Medulla oblongata (tissue), 1 donor: ENCODE measurements around the gene TMEM117.
"Not testable (repeated sequence)": the region's sequence is repeated elsewhere in the genome, so short reads cannot be mapped to it uniquely, and the experiment has no call there.

Experiments
- DNase-seq: peaks from one replicate; pipeline ENCODE4 v3.0.0-alpha.2; 2015; ENCODE audit errors: extremely low spot score

Gene TMEM117

DNA sequence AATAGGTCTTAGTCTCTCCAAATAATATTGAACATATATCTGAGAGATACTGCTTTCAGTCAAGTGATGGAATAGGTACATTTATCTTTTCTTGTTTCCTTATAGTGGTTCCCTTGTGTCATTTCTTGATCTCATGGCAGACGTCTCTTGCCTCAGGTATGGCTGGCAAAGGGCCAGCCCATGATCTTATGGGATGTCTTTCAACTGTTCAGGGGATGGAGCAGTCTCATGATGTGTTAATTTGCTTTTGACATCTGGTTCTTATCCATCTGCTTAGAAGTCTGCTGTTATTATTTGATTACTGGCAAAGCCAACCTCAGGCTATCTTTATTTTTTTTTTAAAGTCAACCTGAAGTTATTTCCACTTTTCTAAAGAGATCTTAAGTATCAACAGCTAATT is 262.9 kb downstream of the TMEM117 start:
- DNase-seq = no peak

DNA sequence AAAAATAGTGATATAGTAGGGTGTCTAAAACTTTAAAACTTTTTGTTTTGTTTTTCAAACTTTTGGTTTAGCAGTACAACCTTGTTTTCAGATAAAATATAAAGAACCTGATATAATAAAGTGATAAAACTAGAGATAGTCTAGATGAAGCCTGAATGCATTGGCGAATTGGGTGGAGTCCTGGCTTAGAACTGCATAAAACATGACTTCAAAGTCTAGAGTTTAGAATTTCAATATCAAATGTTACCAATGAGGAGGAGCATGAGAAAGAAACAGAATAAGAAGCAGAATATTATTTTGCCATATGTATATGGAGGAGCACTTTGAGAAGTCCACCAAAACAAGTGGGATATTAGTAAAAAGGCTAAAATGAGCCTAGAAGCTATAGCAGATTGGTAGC is 263.6 kb downstream of the TMEM117 start:
- no peak for DNase-seq

DNA sequence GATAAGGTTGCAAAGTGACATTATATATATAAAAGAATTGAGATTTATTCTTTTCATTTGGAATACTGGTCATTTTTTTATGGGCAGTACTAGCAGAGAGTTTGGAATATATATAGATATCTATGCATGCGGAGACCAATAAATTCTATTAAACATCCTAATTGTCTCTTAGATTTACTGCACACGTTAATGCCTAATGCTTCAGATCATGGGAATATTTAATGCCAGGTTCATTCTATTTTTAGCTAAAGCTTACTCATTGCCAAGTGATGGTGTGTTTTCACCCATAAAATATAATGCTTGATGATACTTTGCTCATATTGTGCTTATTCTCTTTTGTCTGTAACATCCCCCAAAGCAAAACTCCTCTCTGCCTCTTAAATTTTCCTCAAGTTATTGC is 264.4 kb downstream of the TMEM117 start:
- DNase-seq = no peak

DNA sequence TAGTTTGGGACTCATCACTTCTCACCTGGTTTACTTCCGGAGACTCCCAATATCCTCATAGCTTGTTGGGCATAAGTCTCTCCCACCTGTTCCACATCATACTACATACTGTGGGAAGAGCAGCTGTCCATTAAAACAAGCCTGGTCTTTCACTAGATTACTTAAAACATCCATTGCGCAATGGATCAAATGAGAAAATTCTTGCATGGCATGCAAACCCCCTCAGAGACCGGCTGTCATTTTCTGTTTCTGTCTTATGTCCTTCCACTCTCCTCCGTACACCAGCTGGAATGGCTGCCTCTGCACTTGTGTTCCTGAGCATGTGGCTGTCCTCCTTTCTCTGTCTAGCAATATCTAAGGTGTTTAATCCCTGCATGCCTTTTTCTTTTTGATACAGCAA is 265.6 kb downstream of the TMEM117 start:
- DNase-seq = no peak

DNA sequence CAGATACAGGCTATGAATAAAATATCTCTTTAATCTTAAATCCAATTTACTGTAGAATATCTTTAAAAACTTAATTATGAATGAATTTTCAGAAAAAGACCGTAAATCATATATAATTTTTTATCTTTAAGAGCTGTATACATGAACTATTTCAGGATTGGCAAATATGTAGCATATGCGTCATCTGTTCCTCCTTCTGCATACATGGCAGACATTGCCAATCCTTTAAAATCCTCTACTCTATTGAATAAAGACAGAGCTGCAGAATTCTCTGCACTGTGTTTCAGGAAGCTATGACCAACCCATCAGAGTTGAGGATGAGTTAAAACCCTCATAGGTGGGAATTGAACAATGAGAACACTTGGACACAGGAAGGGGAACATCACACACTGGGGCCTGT is 279.0 kb downstream of the TMEM117 start:
- DNase-seq = no peak

DNA sequence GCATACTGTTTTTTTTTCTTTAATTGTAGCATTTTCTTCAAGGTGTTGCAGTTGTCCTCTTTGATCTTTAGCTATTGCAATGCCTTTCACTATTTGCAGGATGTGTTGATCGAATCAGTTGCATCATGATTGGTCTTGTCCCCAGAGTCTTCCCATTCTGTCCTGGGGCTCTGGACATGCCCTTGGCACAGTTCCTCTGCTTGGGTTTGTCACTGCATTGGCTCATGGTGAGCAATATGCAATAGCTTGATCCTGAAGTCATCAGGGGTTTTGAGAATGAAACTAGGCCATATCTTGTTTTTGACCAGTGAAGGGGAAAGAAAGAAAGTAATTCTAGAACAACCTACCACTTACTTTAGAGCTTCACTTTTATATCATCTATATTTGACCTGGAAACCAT is 281.5 kb downstream of the TMEM117 start:
- DNase-seq = no peak

DNA sequence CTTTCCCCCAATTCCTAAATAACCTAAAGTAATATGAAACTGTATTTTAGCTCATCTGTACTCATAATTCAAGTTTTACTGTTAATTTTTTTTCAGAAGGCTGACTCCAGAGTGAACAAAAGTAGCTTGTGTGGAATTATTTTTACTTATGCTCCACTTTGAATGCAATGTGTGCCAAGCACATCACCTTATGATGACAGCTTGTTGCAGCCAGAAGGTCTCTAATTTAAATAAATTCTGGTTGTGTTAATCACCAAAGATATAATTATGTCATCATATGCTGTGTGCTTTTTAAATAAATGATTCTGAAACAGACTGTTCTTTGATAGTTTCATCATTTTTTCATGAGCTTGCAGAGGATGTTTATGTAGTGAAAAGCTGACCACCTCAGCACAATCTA is 283.1 kb downstream of the TMEM117 start:
- no peak for DNase-seq

DNA sequence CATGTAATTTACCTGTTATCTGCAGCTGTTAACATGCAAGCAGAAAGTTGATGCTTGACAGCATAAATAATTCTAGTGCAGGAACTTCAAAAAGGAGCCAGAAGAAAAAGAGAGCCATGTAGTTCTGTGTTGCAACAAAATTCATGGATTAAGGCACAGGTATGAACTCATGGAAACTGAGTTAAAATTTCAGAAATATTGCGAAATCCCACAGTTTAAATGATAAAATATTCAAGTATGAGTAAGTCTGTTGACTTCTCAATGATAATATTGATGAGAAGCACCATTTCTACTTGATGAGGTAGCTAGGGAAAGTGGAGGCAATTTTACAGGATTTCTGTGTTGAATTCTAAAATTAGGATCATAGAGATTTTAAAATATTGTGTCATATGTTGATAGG is 290.9 kb downstream of the TMEM117 start:
- no peak for DNase-seq

DNA sequence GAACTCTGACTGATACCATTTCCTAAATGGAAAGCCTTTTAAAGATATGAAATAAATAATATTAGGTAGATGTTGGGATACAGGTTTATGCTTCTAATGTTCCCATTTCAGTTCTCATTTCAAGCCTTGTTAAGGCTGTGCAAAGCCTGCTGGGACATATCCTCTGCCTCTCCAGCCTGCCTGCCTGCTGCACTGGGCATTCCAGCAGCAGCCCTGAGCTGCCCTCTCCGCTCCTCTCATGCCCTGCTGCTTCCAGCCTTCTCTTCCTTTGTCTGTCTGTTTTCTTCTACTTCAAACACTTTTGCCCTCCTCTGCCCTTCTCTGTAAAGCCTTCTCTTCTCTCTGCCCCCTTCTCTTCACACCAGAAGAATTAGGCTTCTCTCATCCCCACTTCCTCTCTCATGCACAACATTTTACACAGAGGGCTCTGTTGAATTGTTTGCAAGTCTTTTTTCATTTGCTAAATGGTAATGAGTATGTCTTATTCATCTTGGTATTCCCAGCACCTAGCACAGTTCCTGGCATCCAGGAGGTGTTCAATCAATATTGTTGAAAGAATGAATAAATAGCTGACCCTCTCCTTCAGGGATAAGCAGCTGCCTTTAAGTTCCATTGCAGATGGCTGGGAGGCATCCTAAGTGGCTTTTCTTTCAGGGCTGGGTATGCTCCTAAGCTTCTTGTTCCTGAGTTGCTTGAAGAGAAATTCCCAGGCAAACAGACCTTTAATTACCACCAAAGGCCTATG is 292.3 kb downstream of the TMEM117 start:
- peak; percentile 12 for DNase-seq

DNA sequence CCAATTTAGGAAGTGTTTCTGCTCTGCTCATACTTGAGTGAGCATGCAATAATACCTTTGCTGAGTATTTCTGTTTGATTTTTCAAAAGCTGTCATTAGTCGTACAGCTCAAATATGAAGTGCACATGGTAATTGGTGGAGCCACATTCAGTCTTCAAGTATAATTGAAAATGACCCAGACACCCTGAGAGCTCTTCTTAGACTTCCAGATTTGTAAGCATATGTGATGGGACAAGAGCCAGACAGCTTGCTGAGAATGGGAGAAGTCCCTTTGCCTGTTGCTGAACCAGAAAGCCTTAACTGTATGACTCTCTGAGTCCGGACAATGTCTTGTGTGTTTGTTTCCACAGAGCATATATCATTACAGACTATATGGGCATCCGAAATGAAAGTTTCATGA is 307.3 kb downstream of the TMEM117 start:
- no peak for DNase-seq

DNA sequence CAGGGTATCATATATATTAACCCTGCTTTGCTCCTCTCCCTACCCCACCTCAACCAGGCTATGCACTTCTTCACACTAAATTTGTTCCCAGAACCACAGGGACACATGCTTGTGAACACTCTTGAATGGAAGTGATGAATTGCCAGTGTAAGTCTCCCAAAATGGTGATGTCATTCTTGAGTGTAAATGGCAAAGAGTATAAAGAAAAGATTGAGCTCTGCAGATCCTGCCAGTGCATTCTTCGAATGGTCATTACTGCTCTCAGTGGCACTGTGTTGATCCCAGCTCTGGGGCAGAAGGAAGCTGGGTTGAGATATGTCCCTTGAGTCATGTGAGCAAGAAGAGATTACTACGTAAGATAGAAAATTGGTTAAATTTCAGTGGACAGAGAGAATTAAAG is 313.1 kb downstream of the TMEM117 start:
- DNase-seq = peak; percentile 27

DNA sequence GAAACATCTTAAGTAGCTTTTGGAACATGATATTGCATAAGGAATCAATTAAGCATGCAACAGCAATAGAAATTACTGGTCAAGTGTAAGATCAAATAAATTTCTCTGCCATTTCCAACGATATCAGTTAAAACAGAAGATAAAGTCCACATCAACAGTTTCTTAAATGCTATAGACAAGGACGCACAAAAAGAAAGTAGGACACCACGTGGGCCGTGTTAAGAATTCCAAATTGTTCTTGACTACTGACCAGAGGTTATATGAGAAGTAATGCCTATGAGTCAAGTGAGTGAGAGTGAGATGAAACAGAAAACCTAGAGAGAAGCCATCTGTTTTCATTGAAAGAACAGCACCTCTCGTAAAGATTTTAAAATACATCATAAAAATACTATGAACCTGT is 318.2 kb downstream of the TMEM117 start:
- no peak for DNase-seq

DNA sequence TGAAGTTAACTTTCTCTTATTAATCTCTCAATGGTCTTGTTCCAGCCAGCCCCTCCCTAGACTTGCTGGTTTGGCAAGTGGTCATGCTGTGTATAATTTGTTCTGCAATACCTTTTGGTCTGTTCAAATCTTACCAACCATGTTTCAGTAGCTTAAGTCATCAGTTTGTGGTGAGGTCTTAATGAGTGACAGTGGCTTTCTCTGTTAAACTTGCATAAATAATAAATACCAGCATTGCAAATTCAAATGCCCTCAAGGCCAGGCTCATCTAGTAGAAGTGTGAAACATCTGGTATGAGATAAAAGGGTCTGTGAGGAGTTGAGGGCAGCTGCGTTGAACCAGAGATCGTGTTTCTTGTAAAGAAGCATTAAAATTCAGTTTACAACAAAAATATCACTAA is 319.5 kb downstream of the TMEM117 start:
- no peak for DNase-seq

DNA sequence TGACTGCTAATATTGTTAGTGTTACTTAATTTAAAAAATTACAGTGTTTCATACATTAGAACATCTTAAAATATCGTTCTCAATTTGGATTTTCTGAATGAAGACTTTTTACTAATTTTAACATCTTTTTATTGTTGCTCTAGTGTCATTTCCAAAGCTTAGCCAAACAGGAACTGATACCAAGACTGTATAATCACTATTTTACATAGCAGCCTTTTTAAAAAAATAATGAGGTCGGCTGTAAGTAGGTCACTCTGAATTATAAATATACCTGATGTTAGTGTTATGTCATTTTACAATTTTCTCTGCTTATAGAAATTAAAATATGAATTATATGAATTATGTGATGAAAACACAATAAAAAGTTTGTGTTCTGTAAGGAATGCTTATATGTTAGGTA is 321.5 kb downstream of the TMEM117 start:
- DNase-seq = no peak

DNA sequence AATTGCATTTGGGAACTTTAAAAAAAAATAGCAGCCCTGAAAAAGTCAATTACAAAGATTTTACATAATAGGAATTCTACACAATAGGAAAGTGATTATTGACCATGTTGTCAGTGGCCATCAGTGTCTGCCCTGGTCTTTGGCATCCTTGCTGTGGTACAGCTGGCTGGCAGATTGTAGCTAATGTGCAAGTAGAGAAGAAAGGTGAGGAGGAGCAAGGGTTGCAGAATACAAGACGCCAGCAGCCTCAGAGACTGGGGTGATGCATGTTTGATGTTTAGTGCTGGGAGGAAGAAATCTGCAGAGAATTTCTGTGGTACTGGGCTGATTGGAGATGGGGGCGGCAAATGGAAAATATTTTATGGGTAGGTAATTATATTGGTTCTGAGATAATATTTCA is 322.9 kb downstream of the TMEM117 start:
- no peak for DNase-seq

DNA sequence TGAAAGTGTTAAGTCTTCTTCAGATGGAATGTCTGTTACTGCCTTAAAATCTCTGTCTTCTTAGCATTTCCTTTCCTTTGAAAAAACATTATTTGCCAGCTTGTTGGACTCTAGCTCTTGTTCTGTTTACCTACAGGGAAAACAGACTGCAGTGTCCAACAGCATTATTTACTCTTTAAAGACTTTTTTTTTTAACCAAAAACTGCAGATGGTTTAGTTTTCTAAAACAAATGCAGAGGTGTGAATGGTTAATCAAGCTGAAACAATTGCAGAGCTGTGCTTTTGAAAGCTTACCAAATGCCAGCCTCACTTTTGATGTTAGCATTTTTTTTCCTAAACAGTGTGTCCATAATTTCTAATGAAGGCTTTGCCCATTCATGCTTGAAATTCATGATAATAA is 323.3 kb downstream of the TMEM117 start:
- no peak for DNase-seq

DNA sequence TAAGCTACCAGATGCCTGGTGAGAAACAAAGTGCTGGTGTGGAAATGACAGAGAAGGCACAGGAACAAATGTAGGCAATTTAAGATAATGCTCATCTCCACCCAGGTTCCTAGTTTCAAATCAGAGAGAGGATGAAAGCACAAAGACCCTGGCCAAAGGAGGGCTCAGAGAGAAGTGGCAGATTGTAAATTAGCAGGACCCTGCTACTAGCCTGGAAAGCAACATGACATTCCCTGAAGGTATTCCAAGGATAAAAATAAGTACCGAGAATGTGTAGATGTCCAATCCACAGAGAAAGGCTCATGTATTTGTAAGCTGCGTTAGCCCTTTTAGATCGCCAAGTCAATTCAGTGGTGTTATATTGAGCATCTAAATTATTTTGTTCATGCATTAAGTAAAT is 324.0 kb downstream of the TMEM117 start:
- DNase-seq = no peak

DNA sequence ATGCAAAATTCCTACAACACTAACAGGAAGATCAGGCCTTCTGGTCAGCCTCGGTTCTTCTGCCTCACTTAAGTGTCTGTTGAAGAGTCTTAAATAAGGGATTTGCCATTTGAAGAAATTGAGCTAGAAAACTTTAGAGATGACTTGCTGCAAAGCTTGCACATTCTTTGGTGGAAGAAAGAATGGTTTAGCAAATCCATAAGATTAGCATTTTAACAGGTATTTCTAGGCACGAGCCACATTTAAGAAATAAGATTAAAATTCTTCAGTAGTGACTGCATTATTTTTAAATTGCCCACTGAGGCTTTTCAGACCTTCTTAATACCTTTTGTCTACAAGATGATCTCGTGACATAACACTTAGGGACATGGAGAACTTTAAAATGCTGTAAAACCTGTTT is 327.1 kb downstream of the TMEM117 start:
- DNase-seq = no peak

DNA sequence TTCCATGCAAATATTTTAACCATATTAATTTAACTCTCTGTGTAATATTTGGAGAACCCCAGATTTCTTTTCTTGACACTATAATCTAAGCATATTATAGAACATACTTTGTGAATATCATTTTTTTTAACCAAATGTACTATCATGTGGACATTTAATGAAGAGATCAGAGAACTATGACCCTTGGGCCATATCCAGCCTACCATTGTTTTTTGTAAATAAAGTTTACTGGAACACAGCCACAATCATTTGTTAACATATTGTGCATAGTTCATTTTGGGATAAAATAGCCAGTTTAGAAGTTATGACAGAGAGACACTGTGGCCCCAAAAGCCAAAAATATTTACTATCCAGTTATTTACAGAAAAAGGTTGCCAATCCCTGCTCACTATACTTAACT is 338.2 kb downstream of the TMEM117 start:
- DNase-seq = no peak

DNA sequence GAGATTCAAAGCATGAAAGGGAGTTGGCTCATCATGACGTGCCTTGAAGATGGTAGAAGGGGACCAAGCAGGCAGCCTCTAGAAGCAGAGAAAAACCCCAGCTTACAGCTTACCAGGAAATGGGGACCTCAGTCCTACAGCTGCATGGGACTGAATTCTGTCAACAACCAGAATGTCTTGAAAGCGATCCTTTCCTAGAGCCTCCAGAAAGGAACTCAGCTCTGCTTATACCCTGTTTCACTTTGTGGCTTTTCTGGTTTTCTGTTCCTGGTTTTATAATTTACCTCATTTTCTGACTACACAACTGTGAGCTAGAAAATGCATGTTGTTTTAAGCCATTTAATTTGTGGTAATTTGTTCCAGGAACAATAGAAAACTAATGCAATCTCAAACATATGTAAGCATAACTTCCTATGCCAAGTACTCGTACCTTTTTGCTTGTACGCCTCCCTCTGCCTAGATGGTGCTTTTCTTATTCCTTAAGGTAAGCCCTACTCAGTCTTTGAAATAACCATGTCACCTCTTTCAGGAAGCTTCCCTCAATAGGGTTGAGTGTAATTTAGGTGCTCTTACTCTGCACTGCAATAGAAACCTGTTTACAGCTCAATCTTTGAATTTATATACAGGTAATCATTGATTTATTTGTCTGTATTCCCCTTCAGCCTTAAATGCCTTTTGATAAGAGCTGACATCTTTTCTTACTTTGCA is 348.8 kb downstream of the TMEM117 start:
- DNase-seq = no peak

DNA sequence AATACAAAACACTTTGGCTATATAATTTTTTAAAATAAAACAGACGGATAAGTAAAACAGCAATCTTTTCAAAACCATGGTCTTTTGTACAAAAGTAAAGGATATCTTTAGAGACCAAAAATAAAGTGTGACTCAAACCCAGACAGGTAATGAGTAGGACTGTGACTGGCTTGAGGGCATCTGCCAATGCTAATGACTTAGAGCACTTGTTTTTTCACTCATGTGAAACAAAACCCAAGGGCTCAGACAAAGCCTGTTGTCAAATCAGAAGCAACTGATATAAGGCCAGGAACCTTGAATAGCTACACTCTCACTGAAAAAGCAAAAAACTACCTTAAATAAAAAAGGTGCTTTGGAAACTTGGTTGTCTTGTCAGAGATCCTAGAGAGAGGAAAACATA is 357.4 kb downstream of the TMEM117 start:
- DNase-seq = no peak

DNA sequence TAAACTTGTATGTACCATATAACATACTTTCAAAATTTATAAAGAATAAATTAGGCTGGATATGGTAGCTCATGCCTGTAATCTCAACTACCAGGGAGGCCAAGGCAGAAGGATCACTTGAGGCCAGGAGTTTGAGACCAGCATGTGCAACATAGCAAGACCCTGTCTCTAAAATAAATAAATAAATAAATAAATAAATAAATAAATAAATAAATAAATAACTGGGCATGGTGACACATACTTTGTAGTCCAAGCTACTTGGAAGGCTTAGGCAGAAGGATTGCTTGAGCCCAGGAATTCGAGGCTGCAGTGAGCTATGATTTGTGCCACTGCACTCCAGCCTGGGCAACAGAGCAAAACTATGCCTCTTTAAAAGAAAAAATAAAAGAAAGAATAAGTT is 359.8 kb downstream of the TMEM117 start:
- not testable (repeated sequence) for DNase-seq

DNA sequence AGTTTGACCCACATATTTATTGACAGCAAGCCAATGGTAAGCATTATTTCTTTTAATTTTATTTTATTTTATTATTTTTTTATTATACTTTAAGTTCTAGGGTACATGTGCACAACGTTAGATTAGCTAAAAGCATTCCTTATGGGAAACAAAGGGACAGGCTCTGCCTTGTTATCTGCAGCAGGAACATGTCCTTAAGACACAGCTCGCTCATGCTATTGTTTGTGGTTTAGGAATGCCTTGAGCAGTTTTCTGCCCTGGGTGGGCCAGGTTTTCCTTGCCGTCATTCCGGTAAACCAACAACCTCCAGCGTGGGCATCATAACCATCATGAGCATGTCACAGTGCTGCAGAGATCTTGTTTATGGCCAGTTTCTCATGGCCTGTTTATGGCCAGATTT is 370.2 kb downstream of the TMEM117 start:
- DNase-seq = no peak
